Panc1 (cell line): Measurements from ENCODE around the gene ADGRG7. TPM values are rescaled to one million over a fixed set of nuclear protein-coding genes. Genes with fewer than 3 reads are reported as not detected.

Source experiments
- ATAC-seq: fragments of 200-7000 bp; cut with Tn5 transposase; 2 replicates; pipeline ENCODE4 v1.9.1; 2020; ENCODE audit warnings: mild to moderate bottlenecking, moderate library complexity
- BruUV-seq: library from RNA; stranded (reverse); fragments of 400-500 nt; replicated peaks from 2 replicates; lab custom pipeline; 2021; lab: Mats Ljungman, UMichigan
- CTCF ChIA-PET: fragments of 300-600 bp; sonication (Branson Sonifier 250); formaldehyde crosslinking; loops from one replicate; lab custom pipeline; 2022; ENCODE audit warnings: antibody characterized with exemption; lab: Charles Lee
- POLR2A ChIA-PET: fragments of 300-600 bp; sonication (Branson Sonifier 250); formaldehyde crosslinking; loops from one replicate; lab custom pipeline; 2022; ENCODE audit warnings: antibody characterized with exemption; lab: Charles Lee
- DNase-seq: peaks from one replicate; pipeline ENCODE4 v3.0.0-alpha.2; 2010; ENCODE audit warnings: low read depth, low spot score
- H3K27ac ChIP-seq: 2 replicates; pipeline ENCODE4 v1.5.1; 2011; ENCODE audit warnings: mild to moderate bottlenecking, low read length, inconsistent platforms
- H3K27me3 ChIP-seq: fragments of 200-500 bp; sonication (Bioruptor generic); 2 replicates; pipeline ENCODE4 v1.6.0; 2014; ENCODE audit warnings: low read length, inconsistent platforms; ENCODE audit not compliant: control insufficient read depth, insufficient read depth
- H3K36me3 ChIP-seq: fragments of 200-500 bp; sonication (Bioruptor generic); 2 replicates; pipeline ENCODE4 v1.5.1; 2014; ENCODE audit warnings: inconsistent platforms, mild to moderate bottlenecking, low read length, moderate library complexity; ENCODE audit not compliant: control insufficient read depth, insufficient read depth
- H3K4me1 ChIP-seq: 2 replicates; pipeline ENCODE4 v1.5.1; 2011; ENCODE audit warnings: inconsistent platforms, mild to moderate bottlenecking, low read length, moderate library complexity; ENCODE audit not compliant: control insufficient read depth, insufficient read depth
- H3K4me3 ChIP-seq, 2 experiments: 2 replicates each; pipeline ENCODE4 v1.5.1; 2011 to 2012; ENCODE audit warnings: low read depth in 2 of 2, low read length in 2 of 2, mild to moderate bottlenecking in 2 of 2, inconsistent platforms in 1 of 2, moderate library complexity in 1 of 2
- H3K9me3 ChIP-seq: fragments of 200-500 bp; sonication (Bioruptor generic); 2 replicates; pipeline ENCODE4 v1.5.1; 2014; ENCODE audit warnings: low read depth, mild to moderate bottlenecking, inconsistent platforms, low read length, moderate library complexity; ENCODE audit not compliant: control insufficient read depth, insufficient read depth
- POLR2AphosphoS5 ChIP-seq: IDR thresholded peaks from 2 replicates; pipeline ENCODE4 v1.6.1; 2012; ENCODE audit warnings: mild to moderate bottlenecking, low read depth, low read length, moderate library complexity
- SIN3A ChIP-seq: IDR thresholded peaks from 2 replicates; pipeline ENCODE4 v1.6.1; 2012; ENCODE audit warnings: low read depth, mild to moderate bottlenecking, low read length, moderate library complexity, borderline replicate concordance; ENCODE audit not compliant: insufficient read depth
- TCF7L2 ChIP-seq: IDR thresholded peaks from 2 replicates; pipeline ENCODE4 v1.6.1; 2011; ENCODE audit warnings: mild to moderate bottlenecking, low read depth, low read length, inconsistent platforms
- in situ Hi-C: cut with HindIII; loops from 2 replicates; pipeline ENCODE4 v1.10.0; 2016; ENCODE audit warnings: low sequenced_read_pairs, low pct_unique_long_range_greater_than_20kb
- intact Hi-C: fragments of 100-400 bp; cut with micrococcal nuclease; formaldehyde crosslinking; loops from one replicate; pipeline ENCODE4 v1.10.0; 2022; ENCODE audit not compliant: unreplicated experiment
- total RNA-seq: library from RNA; stranded (reverse); gene quantifications from one replicate; pipeline ENCODE4 v1.2.1, GENCODE V29; 2021; ENCODE audit not compliant: unreplicated experiment
- TF ChIP-seq, protein P1 (sequence below), 2 experiments: IDR thresholded peaks; 2 replicates each; pipeline ENCODE4 v1.6.1; 2011 to 2012; ENCODE audit warnings: low read depth in 2 of 2, control low read depth in 1 of 2, low read length in 1 of 2, mild to moderate bottlenecking in 1 of 2, moderate library complexity in 1 of 2; ENCODE audit not compliant: insufficient read depth in 1 of 2
- TF ChIP-seq, protein P2 (sequence below): fragments of 450-650 bp; IDR thresholded peaks from 2 replicates; pipeline ENCODE4 v1.5.1; 2017; ENCODE audit warnings: mild to moderate bottlenecking

The ADGRG7 gene
- total RNA-seq, 1 experiment from 2014 or later = not detected

DNA sequence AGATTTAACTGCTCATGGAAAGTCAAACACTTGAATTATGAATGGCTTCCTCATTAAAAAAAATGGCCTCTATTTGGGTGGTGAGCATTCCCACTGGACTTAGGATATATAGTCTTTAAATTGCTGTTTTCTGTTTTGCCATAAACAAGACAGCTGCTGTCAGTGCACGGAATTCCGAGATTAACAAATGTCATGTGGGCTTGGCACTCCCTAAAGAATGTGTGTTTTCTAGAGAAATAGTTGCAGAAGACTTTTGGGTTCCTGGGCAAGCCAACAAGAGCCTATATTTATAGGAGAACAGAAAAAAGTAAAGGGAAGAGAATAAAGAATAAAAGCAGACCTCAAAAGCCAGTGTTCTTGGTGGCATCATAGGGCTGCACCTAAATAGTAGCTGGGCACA, 86.3 kb downstream of the ADGRG7 start:
- intact Hi-C loops (no loop called here), in situ Hi-C loops (no loop called here)
- Histone ChIP-seq H3K27ac (no peak overlapping the region), H3K36me3 (no peaks in the 10 kb centered on the region), H3K27me3 (peaks cover 25% of the 10 kb centered on the region; the same call in 1 of the 2 replicates), H3K4me3 (no peak overlapping the region), H3K9me3 (no peaks in the 10 kb centered on the region), H3K4me1 (no peaks in the 10 kb centered on the region)
- POLR2A ChIA-PET = no interaction called here
- CTCF ChIA-PET = no interaction called here
- TF ChIP-seq, protein P1, sequence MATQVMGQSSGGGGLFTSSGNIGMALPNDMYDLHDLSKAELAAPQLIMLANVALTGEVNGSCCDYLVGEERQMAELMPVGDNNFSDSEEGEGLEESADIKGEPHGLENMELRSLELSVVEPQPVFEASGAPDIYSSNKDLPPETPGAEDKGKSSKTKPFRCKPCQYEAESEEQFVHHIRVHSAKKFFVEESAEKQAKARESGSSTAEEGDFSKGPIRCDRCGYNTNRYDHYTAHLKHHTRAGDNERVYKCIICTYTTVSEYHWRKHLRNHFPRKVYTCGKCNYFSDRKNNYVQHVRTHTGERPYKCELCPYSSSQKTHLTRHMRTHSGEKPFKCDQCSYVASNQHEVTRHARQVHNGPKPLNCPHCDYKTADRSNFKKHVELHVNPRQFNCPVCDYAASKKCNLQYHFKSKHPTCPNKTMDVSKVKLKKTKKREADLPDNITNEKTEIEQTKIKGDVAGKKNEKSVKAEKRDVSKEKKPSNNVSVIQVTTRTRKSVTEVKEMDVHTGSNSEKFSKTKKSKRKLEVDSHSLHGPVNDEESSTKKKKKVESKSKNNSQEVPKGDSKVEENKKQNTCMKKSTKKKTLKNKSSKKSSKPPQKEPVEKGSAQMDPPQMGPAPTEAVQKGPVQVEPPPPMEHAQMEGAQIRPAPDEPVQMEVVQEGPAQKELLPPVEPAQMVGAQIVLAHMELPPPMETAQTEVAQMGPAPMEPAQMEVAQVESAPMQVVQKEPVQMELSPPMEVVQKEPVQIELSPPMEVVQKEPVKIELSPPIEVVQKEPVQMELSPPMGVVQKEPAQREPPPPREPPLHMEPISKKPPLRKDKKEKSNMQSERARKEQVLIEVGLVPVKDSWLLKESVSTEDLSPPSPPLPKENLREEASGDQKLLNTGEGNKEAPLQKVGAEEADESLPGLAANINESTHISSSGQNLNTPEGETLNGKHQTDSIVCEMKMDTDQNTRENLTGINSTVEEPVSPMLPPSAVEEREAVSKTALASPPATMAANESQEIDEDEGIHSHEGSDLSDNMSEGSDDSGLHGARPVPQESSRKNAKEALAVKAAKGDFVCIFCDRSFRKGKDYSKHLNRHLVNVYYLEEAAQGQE (IDR thresholded peaks at IDR 0.05; ENCODE audit: insufficient read depth in 1 of 2, low read depth in 2 of 2, low read length in 1 of 2) = no peak
- TF ChIP-seq POLR2AphosphoS5 (no peak), TCF7L2 (no peak), SIN3A (no peak)
- TF ChIP-seq, protein P2, sequence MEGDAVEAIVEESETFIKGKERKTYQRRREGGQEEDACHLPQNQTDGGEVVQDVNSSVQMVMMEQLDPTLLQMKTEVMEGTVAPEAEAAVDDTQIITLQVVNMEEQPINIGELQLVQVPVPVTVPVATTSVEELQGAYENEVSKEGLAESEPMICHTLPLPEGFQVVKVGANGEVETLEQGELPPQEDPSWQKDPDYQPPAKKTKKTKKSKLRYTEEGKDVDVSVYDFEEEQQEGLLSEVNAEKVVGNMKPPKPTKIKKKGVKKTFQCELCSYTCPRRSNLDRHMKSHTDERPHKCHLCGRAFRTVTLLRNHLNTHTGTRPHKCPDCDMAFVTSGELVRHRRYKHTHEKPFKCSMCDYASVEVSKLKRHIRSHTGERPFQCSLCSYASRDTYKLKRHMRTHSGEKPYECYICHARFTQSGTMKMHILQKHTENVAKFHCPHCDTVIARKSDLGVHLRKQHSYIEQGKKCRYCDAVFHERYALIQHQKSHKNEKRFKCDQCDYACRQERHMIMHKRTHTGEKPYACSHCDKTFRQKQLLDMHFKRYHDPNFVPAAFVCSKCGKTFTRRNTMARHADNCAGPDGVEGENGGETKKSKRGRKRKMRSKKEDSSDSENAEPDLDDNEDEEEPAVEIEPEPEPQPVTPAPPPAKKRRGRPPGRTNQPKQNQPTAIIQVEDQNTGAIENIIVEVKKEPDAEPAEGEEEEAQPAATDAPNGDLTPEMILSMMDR = no peak
- BruUV-seq = no TSS peak
- DNase-seq (no peak), ATAC-seq (no peak)

DNA sequence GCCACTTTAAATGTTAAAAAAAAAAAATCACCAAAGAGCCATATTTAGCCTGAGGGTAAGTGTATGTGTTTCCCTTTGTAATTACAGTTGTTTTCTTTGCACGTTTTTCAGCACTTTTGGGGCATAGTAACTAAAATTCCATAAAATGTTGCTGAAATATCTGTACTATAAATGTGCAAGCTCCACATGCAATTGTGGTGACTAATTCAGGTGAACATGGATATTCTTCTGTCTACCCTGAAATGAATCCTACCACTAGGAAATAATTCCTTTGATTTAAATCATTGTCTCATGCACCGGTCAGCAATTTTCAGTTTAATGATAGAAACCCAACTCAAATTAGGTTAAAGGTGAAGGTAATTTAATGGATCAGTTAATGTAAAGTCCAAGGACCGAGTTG, 86.8 kb downstream of the ADGRG7 start:
- ATAC-seq (no peak), DNase-seq (no peak)
- H3K9me3 ChIP-seq = no peaks in the 10 kb centered on the region
- in situ Hi-C loops = no loop called here
- H3K4me1 ChIP-seq = no peaks in the 10 kb centered on the region
- CTCF ChIA-PET = no interaction called here
- no TSS peak for BruUV-seq
- H3K36me3 ChIP-seq = no peaks in the 10 kb centered on the region
- no peak overlapping the region for H3K4me3 ChIP-seq
- H3K27me3 ChIP-seq = peaks cover 25% of the 10 kb centered on the region; the same call in 1 of the 2 replicates
- no peak overlapping the region for H3K27ac ChIP-seq
- no peak for TF ChIP-seq TCF7L2
- TF ChIP-seq, protein P2 = no peak
- no peak for TF ChIP-seq SIN3A
- no peak for TF ChIP-seq POLR2AphosphoS5
- TF ChIP-seq, protein P1 (IDR thresholded peaks at IDR 0.05; ENCODE audit: insufficient read depth in 1 of 2, low read depth in 2 of 2, low read length in 1 of 2) = no peak
- POLR2A ChIA-PET = no interaction called here
- intact Hi-C loops = no loop called here
